Neural crest cell (in vitro differentiated cells): ENCODE measurements around the gene PEX19. TPM values are rescaled to one million over a fixed set of nuclear protein-coding genes. Genes with fewer than 3 reads are reported as not detected.

ENCODE experiments used
- DNase-seq: peaks from one replicate; pipeline ENCODE4 v3.0.0; 2021; ENCODE audit warnings: low read depth, mixed read lengths, low spot score
- H3K27ac Mint-ChIP-seq: one replicate; pipeline ENCODE4 v1.8.0; 2021; ENCODE audit warnings: mild to moderate bottlenecking, mixed read lengths; ENCODE audit not compliant: unreplicated experiment
- H3K27me3 Mint-ChIP-seq: 2 replicates; pipeline ENCODE4 v1.8.0; 2021; ENCODE audit warnings: low read depth, mild to moderate bottlenecking, mixed read lengths
- H3K36me3 Mint-ChIP-seq: 2 replicates; pipeline ENCODE4 v1.8.0; 2021; ENCODE audit warnings: low read depth, mild to moderate bottlenecking, mixed read lengths
- H3K4me1 Mint-ChIP-seq: 2 replicates; pipeline ENCODE4 v1.8.0; 2021; ENCODE audit warnings: mixed read lengths
- H3K4me3 Mint-ChIP-seq: one replicate; pipeline ENCODE4 v1.8.0; 2021; ENCODE audit warnings: mild to moderate bottlenecking, mixed read lengths
- H3K9me3 Mint-ChIP-seq: 2 replicates; pipeline ENCODE4 v1.8.0; 2021; ENCODE audit warnings: mixed read lengths
- CTCF ChIP-seq: fragments of 200-600 bp; sonication (generic); conservative IDR thresholded peaks from 2 replicates; pipeline ENCODE4 v1.5.0; 2021; ENCODE audit warnings: antibody characterized with exemption, mild to moderate bottlenecking
- total RNA-seq: library from RNA; stranded (reverse); gene quantifications from 2 replicates; pipeline ENCODE4 v1.2.1, GENCODE V29; 2021

PEX19 gene
- total RNA-seq, 1 donor from 2014 or later: 85.5 TPM

GRCh38 chr1:160255781-160256300 is 29.1 kb downstream of the PEX19 start:
- Mint-ChIP-seq H3K4me3 (no peak overlapping the region), H3K4me1 (peaks cover 28% of the 10 kb centered on the region), H3K9me3 (no peaks in the 10 kb centered on the region), H3K27ac (no peak overlapping the region), H3K27me3 (no peaks in the 10 kb centered on the region), H3K36me3 (no peaks in the 10 kb centered on the region)
- no peak for TF ChIP-seq CTCF
- DNase-seq: no peak

GRCh38 chr1:160251687-160252526 is 33.0 kb downstream of the PEX19 start:
- Mint-ChIP-seq H3K27ac (no peak overlapping the region), H3K36me3 (no peaks in the 10 kb centered on the region), H3K4me3 (no peak overlapping the region), H3K27me3 (no peaks in the 10 kb centered on the region), H3K9me3 (no peaks in the 10 kb centered on the region), H3K4me1 (peaks cover 4% of the 10 kb centered on the region)
- peak; percentile 46 for DNase-seq
- TF ChIP-seq CTCF: peak; percentile 85

- no peak overlapping the region for H3K27ac Mint-ChIP-seq
- H3K36me3 Mint-ChIP-seq: no peaks in the 10 kb centered on the region
- H3K4me1 Mint-ChIP-seq: peaks cover 7% of the 10 kb centered on the region
- H3K9me3 Mint-ChIP-seq: no peaks in the 10 kb centered on the region
- no peak for DNase-seq
- no peaks in the 10 kb centered on the region for H3K27me3 Mint-ChIP-seq
- H3K4me3 Mint-ChIP-seq: no peak overlapping the region
- no peak for TF ChIP-seq CTCF
Observed at GRCh38 chr1:160251011-160251410, 33.9 kb downstream of the PEX19 start.

- DNase-seq: no peak
- Mint-ChIP-seq H3K27ac (no peak overlapping the region), H3K4me1 (peaks cover 17% of the 10 kb centered on the region), H3K36me3 (no peaks in the 10 kb centered on the region), H3K9me3 (no peaks in the 10 kb centered on the region), H3K4me3 (no peak overlapping the region), H3K27me3 (no peaks in the 10 kb centered on the region)
- TF ChIP-seq CTCF: no peak
Observed at GRCh38 chr1:160247053-160247452, 37.9 kb downstream of the PEX19 start.

DNA sequence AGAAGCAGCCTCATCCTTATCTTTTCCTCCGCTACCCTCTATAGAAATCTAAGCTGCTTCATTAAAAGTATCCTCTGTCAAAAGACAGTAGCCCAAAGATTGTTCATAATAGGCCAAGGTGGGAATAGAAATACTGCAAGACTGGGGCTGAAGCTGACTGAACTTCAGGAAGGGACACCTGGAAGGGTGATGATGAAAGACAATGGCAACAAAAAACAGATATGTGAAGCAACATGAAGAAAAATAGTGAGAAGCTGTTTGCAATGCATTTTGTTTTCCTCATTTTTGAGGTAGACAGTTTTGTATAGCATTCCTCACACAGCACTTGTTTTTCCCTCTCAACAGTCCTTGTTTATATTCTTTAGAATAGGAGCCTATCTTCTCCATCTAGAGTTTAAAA is 39.5 kb downstream of the PEX19 start:
- H3K4me1 Mint-ChIP-seq: peaks cover 13% of the 10 kb centered on the region
- TF ChIP-seq CTCF: no peak
- DNase-seq: no peak
- H3K4me3 Mint-ChIP-seq: no peak overlapping the region
- no peaks in the 10 kb centered on the region for H3K36me3 Mint-ChIP-seq
- H3K27ac Mint-ChIP-seq: no peak overlapping the region
- no peaks in the 10 kb centered on the region for H3K27me3 Mint-ChIP-seq
- H3K9me3 Mint-ChIP-seq: no peaks in the 10 kb centered on the region
